T-helper 9 cell (primary cell): Measurements from ENCODE around the gene IL10.

Experiments used
- DNase-seq: peaks from one replicate; pipeline ENCODE4 v3.0.0-alpha.2; 2020
- total RNA-seq, 2 donors: gene quantifications; one replicate each; lab custom pipeline; 2026; lab: John Stamatoyannopoulos, UW

IL10 gene
- 0.07 to 1.2 reads per million in 2 donors for total RNA-seq

- DNase-seq = no peak
Observed at GRCh38 chr1:206772243-206772937, at the start of gene IL10. Gene IL10, minus strand, starts transcription at chr1:206772494. Its CDS starts 59 bp downstream, at chr1:206772435.

DNA sequence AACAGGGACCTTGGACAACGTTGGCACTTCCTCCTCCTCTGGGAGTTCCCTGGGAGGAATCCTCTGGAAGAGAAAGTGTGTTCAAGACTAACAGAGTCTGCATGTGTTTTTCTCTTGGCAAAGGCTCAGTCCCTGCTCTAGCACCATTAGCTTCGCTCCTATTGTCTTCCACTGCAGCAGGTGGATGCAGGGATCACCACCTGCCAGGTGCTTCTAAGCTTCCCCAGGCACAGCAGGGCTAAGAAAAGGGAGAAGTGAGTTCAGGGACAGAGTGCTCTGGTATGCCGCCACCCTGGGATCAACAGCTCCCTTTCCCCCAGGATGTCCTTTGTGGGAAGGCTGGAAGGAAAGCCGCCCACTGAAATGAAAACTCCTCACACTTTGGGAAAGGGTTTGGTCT, 49.2 kb upstream of the IL10 start:
- DNase-seq = no peak

GRCh38 chr1:206816390-206817287, 44.3 kb upstream of the IL10 start:
- no peak for DNase-seq

DNA sequence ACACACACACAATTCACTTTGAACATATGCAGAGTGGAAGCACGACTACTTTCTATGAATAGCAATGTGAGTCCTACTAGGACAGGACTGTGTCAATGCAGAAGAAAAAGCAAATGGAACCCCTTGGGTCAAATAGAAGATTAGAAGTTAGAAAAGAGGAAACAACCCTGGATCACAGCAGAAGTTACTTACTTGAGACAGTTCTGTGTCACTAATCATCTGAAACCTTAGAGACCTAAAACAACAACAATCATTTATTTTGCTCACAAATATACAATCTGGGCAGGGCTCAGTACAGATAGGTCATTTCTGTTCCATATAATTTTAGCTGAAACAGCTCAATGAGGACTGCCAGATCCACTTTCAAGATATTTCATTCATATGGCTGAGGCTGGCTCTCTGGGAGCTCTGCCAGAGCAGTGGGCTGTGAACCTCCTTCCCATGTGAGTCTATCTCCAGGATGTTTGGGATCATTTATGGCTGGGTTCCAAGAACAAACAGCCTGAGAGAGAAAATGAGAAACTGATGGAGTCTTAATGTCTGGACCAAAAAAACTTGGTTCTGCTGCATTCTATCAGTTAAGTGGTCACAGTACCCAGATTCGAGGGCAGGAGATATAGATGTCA, 42.5 kb upstream of the IL10 start:
- DNase-seq = no peak

DNA sequence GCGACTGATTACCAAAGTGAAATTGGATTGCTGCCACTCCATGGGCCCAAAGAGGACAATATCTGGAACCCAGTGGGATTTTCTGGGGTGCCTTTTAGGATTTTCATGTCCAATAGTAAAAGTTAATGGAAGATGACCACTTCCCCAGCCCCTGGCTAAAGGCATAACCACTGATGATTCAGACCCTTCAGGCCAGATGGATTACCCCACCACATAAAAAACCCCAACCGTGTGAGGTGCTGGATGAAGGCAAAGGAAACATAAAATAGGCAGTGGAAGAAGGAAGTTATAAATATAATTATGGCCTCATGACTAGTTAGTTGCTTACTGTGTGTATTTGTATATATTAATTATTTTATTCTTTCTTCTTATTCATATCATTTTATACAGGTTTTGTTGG, 40.2 kb upstream of the IL10 start:
- no peak for DNase-seq

DNA sequence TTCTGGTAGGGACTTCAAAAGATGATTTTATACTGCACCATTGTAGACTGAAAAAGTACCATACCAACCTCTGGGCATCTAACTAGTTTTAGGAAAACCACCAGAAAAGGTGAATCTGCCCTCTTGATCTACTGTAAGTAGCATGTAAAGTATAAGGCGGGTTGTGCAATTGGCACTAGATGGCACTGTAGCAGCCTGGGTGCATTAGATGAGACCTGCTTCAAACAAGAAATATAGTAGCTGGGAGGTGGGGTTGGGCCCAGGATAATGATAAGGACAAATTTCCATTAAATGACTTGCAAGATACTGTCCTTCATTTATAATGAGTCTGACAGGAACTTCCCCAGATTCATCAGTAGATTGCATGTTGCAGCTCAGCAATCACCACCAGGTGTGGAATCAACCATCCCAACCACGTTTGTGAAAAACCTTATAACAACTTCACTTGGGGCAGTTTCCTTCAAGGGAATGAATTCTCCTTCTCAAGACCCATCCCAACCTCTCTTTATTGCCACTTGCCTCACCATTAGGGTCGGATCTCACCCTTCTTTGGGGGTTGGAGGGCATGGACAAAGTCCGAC, 37.3 kb upstream of the IL10 start:
- DNase-seq = no peak

- DNase-seq = no peak
Observed at GRCh38 chr1:206808615-206809014, 36.3 kb upstream of the IL10 start.

- DNase-seq = no peak
Observed at GRCh38 chr1:206805357-206805756, 33.1 kb upstream of the IL10 start.

- no peak for DNase-seq
Observed at GRCh38 chr1:206804156-206804737, 32.0 kb upstream of the IL10 start.

DNA sequence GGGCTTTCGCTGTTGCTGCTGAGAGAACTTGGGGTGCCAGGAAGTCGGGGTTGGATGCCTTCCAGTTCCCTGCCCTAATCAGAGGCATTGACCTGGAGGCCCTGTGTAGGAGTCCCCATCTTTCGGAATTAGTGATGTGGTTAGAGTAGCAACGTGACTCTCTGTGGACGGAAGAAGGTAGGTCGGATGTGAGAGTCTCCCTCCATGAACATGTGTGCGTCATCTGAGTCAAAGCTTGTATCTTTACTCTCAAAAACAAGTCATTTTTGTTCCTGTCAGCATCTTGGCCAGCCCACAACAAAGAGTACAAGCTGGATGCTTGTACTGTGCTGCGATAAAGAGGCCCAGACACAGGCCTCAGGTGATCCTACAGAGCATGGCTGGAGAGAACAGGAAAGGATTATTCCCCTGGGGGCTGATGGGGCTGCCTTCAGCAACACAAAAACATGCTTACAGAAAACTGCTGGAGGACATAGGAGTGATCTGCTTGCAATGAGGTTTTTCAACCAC, 31.0 kb upstream of the IL10 start:
- DNase-seq = peak; percentile 65

GRCh38 chr1:206802401-206802800, 30.1 kb upstream of the IL10 start:
- no peak for DNase-seq

DNA sequence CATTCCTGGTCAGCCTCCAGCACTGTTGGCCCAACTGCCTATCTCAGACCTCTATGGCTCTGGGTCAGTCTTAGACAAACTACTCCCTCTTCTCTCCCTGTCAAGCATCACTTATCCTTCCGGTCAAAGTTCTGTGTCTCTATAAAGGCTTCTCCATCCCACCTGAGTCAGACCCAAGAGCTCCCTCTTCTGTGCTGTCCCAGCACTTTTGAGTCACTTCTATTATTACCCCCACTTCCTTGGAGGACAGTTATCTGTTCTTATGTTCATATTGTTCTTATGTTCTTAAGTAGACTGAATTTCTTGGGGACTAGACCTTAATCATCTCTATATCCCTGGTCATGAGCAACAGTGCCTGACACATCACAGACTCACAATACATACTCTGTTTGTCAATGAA, 29.2 kb upstream of the IL10 start:
- DNase-seq = no peak

GRCh38 chr1:206800891-206801290, 28.6 kb upstream of the IL10 start:
- DNase-seq = no peak

GRCh38 chr1:206800411-206800810, 28.1 kb upstream of the IL10 start:
- DNase-seq = no peak

GRCh38 chr1:206799311-206799710, 27.0 kb upstream of the IL10 start:
- no peak for DNase-seq

GRCh38 chr1:206798384-206798996, 26.2 kb upstream of the IL10 start:
- DNase-seq = no peak

GRCh38 chr1:206797534-206798383, 25.5 kb upstream of the IL10 start:
- no peak for DNase-seq

GRCh38 chr1:206796981-206797402, 24.7 kb upstream of the IL10 start:
- no peak for DNase-seq

GRCh38 chr1:206796116-206796515, 23.8 kb upstream of the IL10 start:
- DNase-seq = no peak

GRCh38 chr1:206794294-206794908, 22.1 kb upstream of the IL10 start:
- DNase-seq = no peak

- DNase-seq = no peak
Observed at GRCh38 chr1:206793620-206794019, 21.3 kb upstream of the IL10 start.
